GM19438 (cell line): Measurements from ENCODE around the gene CCDC150.
A peak's percentile ranks its signal among the peaks of the same experiment; 100 is the strongest.
"Not testable (repeated sequence)": the region's sequence is repeated elsewhere in the genome, so short reads cannot be mapped to it uniquely, and the experiment has no call there.

Experiments
- ATAC-seq: cut with Tn5 transposase; IDR thresholded peaks from one replicate; pipeline ENCODE4 v1.9.1; 2021; ENCODE audit warnings: low read depth; ENCODE audit not compliant: unreplicated experiment

Gene CCDC150

DNA sequence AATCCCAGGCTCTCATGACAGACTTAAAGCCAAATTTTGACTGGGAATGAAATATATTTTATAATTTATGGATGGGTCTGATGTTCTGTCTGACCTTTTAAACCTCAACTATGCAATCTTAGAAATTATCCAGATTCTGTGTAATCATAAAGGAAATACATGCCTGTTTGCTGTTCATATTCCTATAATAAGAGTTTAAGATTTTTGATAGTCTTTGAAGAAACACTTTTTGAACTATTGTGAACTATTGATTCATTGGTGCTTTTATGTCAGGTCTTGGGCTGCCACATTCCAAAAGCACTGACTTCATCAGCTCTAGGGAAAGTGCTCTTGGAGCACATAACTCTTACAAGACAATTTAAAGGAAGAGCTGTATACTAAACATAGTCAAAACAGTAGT is 64.2 kb downstream of the CCDC150 start:
- ATAC-seq, result no peak

DNA sequence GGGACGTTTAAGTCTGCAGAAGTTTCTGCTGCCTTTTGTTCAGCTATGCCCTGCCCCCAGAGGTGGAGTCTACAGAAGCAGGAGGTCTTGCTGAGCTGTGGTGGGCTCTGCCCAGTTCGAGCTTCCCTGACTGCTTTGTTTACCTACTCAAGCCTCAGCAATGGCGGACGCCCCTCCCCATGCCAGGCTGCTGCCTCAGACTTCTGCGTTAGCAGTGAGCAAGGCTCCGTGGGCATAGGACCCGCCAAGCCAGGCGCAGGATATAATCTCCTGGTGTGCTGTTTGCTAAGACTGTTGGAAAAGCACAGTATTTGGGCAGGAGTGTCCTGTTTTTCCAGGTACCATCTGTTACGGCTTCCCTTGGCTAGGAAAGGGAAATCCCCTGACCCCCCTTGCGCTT is 70.5 kb downstream of the CCDC150 start:
- not testable (repeated sequence) for ATAC-seq

DNA sequence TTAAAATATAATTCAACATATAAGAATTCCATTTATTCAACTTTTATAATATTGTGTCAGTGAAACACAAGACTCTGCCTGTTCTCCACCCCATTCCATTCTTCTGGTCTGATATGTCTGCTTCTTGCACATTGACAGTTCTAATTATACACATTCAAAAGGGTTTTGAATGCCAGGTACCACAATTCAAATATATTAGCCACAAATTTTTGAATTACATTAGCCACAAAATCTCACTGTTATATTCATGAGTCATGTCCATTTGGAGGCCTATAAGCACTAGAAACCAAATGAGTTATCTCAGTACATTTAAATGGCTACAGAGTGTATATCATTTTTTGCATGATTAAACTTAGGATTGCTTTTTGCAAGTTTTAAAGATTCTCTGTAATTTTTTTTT is 72.1 kb downstream of the CCDC150 start:
- ATAC-seq, result no peak

DNA sequence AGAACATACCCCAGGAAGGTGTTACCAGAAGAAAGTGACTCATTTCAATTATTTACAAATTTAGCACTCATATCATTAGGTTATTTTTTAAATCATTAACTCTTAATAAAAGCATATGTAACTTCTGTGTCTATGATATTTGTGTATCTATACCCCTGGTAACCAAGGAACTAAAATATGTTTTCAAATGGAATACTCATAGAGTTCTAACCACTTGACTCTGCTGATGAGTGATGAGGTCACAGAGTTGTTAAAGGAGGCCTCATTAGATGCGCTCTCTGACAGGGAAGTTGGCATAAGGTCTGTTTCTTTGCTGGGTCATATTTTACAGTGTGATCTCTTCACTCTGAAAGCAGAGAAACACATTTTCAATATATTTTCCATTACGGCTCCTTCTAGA is 73.4 kb downstream of the CCDC150 start:
- no peak for ATAC-seq

DNA sequence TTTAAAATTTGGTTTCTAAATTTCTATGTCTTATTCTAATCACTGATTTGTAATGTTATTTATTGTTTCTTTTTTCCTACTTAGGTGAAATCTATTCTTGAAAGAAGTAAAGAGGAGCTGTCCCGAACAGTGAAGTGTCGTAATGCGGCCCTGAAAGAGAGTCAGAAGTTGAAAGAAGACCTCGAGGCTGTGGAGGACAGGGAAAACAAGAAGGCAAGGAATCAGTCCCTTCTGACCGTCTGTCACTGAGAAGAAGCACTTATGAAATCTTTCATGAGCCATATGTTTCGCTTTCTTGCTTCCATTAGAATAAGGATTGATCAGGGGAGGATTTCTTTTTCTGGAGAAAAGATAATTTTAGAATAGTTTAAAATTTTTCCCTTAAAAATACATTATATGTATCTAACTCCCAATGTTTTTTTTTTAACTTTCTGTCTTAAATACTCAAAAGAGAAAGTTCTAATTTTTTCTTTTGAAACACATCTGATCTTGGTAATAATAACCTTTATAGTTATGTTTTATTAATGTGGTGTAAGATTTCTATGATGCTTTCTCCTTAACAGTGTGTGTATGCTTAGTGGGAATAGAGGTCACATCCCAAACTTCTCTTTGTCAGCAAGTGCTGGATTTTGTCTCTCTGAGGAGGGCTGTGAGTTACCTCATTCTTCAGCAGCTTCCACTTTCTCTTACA is 79.0 kb downstream of the CCDC150 start:
- ATAC-seq, result no peak

DNA sequence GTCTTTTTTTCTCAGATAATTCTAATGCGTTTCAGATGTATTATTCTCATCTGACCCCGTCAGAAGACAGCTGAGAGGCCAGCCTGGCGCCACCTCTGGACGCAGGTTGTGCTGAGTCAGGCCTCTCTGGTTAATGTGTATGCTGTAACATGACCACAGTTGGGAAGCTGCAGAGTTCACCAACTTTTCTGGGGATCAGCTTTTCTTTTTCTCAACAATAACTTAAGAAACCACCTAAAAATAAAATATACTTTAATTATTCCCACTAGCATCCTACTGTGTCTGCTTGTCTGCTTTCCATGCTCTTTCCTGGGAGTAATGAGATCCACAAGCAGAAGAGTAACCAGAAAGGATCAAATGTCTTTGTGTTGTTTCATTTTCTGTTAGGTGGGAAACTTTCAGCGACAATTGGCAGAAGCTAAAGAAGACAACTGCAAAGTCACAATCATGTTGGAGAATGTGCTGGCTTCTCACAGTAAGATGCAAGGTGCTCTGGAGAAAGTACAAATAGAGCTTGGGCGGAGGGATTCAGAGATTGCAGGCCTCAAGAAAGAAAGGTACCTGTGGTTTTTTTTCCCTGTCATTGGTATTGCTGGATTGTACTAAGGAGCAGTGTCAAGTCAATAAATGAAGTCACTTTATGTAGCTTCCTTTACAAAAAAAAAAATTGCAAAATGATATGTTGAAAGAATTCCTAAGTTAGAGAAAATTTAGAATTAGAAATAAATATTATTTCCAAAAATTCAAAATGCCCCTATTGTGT is 79.8 kb downstream of the CCDC150 start:
- peak; percentile 63 for ATAC-seq

DNA sequence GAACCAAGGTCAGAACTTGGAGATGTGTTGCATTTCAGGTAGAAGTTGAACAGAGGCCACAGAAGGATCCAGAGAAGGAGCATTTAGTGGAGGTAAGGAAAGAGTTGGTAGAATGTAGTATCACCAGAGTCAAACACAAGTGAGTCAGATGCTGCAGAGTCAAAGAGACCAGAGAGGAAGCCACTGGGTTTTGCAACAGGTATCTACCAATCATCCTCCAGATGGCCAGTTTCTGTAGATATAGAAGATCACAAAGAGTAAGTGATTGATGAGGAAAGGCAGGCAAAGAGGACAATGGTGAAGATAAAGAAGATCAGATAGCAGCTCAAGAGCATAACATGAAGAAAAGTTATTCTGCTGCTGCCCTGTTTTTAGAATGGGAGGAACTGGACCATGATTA is 84.1 kb downstream of the CCDC150 start:
- ATAC-seq, result no peak

DNA sequence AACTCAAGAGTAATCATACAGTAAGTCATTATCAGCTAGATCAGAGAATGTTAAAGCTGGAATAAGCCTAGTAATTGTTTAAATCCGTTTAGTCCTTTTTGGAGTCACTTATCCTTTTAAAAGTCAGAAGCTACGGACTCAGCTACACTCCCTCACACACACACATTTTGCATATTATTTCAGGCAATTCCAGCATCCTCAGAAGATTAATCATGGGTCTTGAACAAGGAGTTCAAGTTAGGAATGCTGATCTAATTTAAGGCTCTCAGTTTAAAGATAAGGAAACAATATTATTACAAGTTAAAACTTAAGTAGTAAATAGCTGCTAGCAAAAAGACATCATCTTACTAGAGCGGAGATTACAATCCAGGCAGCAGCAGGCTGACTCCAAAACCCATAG is 85.7 kb downstream of the CCDC150 start:
- no peak for ATAC-seq

DNA sequence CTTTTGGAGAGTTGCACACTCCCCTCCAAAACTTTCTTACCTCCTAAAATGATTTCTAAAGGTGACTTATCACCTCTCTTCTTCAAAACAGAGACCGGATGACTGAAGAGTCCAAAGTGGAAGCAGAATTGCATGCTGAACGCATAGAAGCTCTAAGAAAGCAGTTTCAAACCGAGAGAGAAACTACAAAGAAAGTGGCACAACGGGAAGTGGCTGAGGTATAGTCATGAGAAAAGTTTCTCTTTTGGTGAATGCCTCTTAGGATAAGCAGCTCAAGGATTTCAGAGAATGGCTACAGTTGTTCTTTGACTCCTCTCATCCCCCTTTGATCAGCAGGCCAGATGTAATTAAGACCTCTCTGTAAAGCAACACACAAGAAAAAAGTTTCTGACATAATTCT is 86.4 kb downstream of the CCDC150 start:
- ATAC-seq, result no peak

DNA sequence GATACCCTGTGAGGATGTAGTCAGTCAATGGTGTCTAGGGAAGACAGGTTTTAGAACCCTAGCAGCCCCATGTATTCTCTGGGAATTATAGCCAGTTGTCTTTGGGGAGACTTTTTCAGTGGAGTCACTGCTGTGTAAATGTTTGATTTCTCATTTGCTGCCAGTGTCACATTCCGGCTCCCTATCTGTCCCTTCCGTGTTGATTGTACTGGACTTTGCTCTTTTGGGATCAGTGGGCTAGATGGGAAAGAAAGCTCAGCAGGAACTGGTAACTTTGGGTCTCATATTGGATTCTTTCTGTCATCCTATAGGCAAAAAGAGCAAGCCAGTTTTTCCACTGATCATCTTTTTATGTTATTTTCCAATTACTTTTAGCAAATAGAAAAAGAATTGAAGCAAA is 89.9 kb downstream of the CCDC150 start:
- ATAC-seq, result no peak

DNA sequence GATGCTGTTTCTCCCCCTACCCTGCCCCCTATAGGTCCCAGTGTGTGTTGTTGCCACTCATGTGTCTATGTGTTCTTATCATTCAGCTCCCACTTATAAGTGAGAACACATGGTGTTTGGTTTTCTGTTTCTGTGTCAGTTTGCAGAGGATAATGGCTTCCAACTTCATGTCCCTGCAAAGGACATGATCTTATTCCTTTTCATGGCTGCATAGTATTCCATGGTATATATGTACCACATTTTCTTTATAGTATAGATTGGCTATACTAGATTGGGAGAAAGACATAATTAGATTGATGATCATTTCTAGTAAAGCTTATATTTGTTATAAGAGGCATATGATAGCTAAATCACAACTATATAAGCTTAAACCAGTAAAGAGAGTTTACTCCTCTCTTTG is 97.1 kb downstream of the CCDC150 start:
- not testable (repeated sequence) for ATAC-seq

DNA sequence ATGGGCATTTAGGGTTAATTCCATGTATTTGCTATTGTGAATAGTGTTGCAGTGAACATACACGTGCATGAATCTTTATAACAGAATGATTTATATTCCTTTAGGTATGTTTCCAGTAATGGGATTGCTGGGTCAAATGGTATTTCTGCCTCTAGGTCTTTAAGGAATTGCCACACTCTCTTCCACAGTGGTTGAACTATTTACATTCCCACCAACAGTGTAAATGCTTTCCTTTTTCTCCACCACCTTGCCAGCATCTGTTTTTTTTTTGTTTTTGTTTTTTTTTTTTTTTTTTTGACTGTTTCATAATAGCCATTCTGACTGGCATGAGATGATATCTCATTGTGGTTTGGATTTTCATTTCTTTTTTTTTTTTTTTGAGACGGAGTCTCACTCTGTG is 97.5 kb downstream of the CCDC150 start:
- ATAC-seq, result no peak

DNA sequence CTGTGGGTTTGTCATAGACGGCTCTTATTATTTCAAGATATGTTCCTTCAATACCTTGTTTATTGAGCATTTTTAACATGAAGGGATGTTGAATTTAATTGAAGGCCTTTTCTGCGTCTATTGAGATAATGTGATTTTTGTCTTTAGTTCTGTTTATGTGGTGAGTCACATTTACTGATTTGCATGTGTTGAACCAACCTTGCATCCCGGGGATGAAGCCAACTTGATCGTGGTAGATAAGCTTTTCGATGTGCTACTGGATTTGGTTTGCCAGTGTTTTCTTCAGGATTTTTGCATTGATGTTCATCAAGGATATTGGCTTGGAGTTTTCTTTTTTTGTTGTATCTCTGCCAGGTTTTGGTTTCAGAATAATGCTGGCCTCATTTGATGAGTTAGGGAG is 99.5 kb downstream of the CCDC150 start:
- ATAC-seq, result no peak

DNA sequence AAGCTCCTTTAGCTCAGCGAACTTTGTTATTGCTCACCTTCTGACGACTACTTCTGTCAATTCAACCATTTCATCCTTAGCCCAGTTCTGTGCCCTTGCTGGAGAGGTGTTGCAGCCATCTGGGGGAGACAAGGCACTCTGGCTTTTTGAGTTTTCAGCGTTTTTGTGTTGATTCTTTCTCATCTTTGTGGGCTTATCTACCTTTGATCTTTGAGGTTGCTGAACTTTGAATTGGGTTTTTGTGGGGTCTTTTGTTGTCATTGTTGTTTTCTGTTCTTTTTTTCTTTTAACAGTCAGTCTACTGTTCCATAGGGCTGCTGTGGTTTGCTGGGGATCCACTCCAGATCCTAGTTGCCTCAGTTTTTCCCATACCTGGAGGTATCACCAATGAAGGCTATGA is 102.7 kb downstream of the CCDC150 start:
- ATAC-seq, result no peak

DNA sequence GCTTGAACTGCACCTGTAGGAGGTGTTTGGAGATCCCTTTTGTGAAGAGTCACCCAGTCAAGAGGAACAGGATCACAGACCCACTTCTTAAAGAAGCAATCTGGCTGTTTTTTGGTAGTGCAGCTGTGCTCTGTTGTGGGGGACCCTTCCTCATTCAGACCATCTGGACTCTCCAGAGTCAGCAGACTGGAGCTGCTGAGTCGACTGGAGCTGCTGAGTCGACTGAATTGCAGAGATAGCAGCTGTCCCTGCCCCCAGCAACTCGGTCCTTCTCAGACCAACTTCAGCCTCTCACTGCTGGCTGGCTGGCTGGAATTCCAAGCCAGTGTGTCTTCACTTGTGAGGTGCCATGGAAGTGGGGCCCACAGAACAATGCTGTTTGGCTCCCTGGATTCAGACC is 103.2 kb downstream of the CCDC150 start:
- no peak for ATAC-seq

DNA sequence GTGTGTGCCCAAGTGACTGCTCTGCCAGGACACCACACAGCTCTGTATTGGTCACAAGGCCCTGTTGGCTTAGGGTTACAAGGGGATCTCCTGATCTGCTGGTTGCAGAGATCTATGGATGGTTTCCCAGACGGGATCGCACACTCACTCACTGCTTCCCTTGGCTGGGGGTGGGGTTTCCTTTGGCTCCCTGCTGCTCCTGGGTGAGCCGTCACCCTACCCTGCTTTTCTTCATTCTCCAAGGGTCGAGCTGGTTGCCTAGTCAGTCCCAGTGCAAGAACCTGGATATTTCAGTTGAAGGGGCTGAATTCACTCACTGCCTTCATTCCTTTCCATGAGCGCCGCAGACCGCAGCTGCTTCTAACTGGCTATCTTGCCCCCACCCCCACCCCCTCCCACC is 103.7 kb downstream of the CCDC150 start:
- no peak for ATAC-seq

DNA sequence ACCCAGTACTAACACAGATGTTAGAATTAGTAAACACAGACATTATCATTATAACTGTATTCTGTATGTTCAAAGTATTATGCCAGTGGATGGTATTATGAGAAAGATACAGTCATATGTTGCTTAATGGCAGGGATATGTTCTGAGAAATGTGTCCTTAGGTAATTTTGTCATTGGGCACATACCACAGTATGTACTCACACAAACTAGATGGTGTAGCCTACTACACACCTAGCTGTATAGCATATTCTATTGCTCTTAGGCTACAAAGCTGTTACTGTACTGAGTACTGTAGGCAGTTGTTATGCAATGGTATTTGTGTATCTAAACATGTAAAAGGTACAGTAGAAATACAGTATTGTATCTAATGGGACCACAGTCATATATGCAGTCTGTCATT is 106.2 kb downstream of the CCDC150 start:
- no peak for ATAC-seq

DNA sequence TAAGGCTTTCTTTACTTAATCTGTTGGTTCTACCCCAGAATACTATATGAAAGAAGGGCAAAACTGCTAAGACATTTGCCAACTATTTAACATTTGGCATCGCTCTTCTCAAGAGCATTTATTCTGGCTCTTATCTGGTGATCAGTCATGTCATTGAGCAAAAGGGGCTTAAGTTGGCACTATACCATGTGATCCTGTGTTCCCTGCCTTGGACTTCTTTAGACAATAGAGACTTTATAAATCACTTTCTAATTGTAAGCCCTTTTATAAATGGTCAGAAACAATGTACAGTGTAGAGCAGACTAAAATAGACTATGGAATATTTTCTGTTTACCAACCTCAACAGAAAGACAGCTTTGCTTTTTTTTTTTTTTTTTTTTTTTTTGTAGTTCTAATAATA is 107.9 kb downstream of the CCDC150 start:
- no peak for ATAC-seq

DNA sequence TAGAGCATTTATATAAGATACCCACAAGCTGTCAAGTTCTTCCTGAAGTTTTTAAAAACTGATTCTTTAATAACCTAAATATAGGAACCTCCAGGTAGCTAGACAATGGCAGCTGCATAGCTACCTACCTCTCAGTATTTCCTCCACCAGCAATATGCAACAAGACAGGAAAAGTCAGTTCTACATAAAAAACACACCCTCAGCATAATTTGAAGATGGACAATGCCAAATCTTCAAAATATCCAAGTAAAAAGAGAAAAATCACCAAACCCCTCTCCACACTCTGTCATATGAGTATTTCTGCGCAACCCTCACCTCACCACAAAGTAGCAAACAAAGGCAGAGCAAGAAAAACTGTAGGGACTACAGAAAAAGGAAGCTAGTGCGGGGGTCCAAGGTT is 108.6 kb downstream of the CCDC150 start:
- no peak for ATAC-seq

DNA sequence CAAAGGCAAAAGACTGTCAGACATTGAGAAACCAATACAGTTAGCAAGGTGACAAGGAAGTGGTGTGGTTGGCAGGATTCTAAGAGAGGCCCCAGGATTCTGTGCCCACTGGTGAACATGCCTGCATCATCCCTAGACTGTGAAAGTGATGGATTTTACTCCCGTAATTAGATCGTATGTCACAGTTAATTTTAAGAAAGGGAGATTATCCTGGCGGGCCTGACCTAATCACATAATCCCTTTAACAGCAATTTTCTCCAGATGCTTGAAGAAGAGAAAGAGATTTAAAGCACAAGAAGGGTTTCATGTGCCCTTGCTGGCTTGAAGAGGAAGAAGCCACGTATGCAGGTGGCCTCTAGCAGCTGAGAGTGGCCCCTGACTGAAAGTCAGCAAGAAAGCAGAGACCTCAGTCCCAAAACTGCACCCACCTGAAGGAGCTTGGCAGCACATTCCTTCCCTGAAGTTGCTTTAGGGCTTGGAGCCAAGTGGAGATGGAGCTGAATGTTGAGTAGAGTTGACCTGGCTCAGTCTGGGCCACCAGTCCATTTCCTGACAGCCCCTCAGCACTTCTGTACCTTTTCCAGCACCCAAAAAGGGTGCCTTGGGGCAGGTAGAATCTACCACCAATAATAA is 110.9 kb downstream of the CCDC150 start:
- peak; percentile 15 for ATAC-seq

DNA sequence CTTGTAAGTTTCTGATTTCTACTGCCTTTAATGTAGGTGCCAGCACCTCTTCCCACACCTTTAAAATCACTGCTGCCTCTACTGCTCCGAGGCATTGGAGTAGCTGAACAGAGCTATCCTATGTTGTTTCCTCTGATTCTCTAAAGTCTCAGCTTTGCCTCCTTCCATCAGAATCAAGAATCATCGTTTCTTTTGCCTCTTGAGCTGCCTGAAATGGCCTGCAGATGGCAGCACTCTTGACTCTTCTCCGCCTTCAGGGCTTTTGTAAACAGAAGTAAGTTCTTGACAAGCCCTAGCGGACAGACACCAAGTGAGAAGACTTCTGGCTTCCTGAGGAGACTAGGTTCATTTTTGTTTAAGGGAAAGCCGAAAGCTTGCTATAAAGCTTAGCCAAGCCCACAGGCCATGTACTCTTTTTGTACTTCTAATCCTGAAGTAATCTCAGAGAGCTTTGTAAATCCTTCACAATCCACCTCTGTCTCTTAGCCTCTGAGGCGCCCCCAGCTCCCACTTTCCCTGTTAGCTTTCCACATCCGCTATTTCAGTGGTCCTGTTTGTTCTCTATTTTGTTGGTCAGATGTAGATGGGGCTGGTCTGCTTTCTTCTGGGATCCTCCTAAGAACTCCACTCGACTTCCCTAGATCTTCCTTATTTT is 111.6 kb downstream of the CCDC150 start:
- ATAC-seq, result peak; percentile 95
